ENCODE data around the gene TREM2.

DNA sequence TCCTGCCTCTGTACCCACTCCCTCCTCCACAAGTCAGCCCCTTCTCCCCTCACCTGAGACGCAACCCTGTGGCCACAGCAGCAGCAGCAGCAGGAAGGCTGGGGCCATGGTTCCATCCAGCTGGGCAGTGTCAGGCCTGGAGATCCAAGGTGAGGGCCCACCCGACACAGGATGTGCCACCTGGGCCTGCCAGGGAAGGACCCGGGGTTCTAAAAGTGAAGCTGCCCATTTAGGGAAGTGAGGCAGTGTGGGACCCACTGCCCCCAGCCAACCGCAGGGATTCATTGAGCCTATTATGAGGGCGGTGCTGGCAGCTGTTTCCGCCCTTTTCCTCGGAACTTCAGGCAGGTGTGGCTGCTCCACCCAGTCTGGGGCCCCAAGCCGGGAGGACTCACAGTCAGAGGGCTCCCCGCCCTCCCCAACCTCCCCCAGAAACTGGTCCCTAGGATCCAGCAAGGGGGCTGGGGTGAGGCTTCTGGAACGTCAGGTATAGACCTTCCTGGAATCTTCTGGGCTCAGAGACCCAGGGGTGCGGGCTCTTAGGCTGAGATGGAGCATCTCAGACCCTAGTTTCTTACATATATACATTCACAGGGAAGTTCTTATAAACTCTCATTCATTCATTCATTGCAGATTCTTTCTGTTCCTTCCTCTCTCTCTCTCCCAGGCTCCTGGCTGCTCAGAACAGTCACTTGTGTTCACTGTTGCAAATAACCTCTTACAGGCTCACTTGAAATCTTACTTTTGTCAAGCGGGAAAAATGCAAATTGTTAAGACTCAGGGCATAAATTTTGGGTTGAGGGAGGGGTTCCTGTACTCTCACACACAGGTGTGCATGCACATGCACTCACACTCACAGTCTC lies 38.2 kb upstream of the TREM2 start, which contains the start of gene TREML2:
- TF ChIP-seq EZH2 (IDR thresholded peaks at IDR 0.05) (no peak), POLR2AphosphoS5 (IDR thresholded peaks at IDR 0.05; ENCODE audit: borderline replicate concordance, low read depth, low read length) (no peak)

All from SK-N-MC (cell line).